Fibroblast of the aortic adventitia (primary cell): ENCODE measurements around the gene DAGLB. TPM values are rescaled to one million over a fixed set of nuclear protein-coding genes. Genes with fewer than 3 reads are reported as not detected.
"Not testable (repeated sequence)": the region's sequence is repeated elsewhere in the genome, so short reads cannot be mapped to it uniquely, and the experiment has no call there.

Experiments used
- DNase-seq: peaks from one replicate; pipeline ENCODE4 v3.0.0-alpha.2; 2010; ENCODE audit warnings: low read depth
- H3K4me3 ChIP-seq: 2 replicates; pipeline ENCODE4 v1.5.1; 2011; ENCODE audit warnings: low read depth, mild to moderate bottlenecking, control low read depth, low read length, moderate library complexity
- total RNA-seq: library from RNA; depleted of rRNA; stranded (reverse); fragments of >200 nt; gene quantifications from 2 replicates; pipeline ENCODE4 v1.2.3, GENCODE V29; 2012; ENCODE audit warnings: low replicate concordance
- TF ChIP-seq, protein P1 (sequence below): IDR thresholded peaks from 2 replicates; pipeline ENCODE4 v1.5.1; 2011; ENCODE audit warnings: mild to moderate bottlenecking, low read length, control low read depth, inconsistent platforms; ENCODE audit not compliant: insufficient read depth

Gene DAGLB
- total RNA-seq, 1 donor = 21.4 TPM

DNA sequence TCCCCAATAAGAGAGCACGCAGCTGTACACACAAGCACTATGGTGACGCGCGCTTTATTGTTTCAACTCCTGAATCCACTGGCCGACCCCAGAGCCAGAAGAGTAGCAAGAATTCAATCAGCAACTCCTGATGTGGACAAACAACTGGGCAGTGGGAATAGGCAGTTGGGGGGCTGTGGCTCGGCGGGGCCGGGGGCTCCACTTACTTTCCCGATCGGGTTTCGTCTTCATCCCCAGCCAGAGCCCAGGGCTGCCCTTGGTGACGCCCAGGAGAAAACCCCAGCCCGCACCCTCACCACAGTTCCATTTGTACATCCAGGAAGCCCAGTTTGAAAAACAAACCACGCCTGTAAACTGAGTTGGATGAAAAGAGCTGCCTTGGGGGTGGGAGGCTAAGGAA, 38.7 kb downstream of the DAGLB start:
- no peak for DNase-seq
- TF ChIP-seq, protein P1, sequence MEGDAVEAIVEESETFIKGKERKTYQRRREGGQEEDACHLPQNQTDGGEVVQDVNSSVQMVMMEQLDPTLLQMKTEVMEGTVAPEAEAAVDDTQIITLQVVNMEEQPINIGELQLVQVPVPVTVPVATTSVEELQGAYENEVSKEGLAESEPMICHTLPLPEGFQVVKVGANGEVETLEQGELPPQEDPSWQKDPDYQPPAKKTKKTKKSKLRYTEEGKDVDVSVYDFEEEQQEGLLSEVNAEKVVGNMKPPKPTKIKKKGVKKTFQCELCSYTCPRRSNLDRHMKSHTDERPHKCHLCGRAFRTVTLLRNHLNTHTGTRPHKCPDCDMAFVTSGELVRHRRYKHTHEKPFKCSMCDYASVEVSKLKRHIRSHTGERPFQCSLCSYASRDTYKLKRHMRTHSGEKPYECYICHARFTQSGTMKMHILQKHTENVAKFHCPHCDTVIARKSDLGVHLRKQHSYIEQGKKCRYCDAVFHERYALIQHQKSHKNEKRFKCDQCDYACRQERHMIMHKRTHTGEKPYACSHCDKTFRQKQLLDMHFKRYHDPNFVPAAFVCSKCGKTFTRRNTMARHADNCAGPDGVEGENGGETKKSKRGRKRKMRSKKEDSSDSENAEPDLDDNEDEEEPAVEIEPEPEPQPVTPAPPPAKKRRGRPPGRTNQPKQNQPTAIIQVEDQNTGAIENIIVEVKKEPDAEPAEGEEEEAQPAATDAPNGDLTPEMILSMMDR = no peak
- no peak overlapping the region for H3K4me3 ChIP-seq

DNA sequence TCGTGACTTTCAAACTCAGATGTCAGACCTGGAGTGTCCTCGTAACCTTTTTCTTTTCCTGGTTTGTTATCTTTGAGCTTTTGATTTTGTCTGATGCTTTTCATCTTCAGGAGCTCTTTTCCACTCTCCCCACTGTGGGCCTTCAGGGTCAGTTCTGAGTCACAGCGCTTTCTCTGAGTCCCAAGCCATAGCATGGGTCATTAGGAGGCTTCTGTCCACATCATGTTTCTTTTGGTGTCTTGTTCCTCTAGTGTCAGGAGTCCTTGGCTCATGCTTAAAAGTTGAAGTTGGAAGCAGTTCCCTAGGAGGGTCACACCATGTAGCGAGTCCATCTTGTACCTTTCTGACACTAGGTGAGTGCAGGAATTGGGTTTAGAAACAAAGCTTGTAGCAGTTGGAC, 40.3 kb downstream of the DAGLB start:
- TF ChIP-seq, protein P1 = no peak
- no peak for DNase-seq
- no peak overlapping the region for H3K4me3 ChIP-seq

DNA sequence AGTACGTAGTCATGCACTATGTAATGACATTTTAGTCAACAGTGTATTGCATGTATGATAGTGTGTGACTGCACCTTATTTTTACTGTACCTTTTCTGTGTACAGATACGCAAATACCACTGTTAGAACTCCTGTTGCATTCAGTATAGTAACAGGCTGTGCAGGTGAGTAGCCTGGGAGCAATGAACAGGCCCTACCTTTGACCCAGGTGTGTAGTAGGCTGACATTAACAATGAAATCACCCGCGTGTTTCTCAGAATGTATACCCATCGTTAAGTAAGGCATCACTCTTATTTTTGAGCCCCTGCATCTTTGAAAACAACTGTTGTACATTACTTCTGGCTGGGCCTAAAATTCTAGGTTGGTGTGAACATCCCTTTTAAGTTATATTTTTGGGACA, 41.6 kb downstream of the DAGLB start:
- TF ChIP-seq, protein P1 = no peak
- no peak for DNase-seq
- H3K4me3 ChIP-seq = no peak overlapping the region

DNA sequence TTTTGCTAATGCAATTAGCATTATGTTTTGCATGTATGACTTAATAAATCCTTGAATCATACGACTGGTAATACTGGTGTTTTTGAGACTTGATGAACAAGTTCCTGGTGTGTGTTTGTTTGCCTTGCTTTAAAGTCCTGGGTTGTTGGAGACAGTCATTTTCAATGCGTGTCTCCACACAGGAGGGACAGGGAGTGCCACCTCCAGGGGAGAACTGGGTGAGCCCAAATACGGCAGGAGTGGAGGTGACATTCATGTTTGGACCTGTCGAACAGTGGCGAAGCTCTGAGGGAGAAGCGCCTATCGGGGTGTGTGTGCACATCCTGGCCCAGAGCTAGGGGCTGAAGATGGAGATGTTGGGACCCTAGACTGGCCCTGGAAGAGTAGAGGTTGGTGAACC, 43.8 kb downstream of the DAGLB start:
- TF ChIP-seq, protein P1 = no peak
- H3K4me3 ChIP-seq = no peak overlapping the region
- DNase-seq = no peak

DNA sequence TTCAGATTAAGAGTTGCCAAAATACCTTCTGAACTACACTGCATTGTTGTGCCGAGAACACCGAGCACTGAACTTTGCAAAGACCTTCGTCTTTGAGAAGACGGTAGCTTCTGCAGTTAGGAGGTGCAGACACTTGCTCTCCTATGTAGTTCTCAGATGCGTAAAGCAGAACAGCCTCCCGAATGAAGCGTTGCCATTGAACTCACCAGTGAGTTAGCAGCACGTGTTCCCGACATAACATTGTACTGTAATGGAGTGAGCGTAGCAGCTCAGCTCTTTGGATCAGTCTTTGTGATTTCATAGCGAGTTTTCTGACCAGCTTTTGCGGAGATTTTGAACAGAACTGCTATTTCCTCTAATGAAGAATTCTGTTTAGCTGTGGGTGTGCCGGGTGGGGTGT, 45.0 kb downstream of the DAGLB start:
- no peak overlapping the region for H3K4me3 ChIP-seq
- TF ChIP-seq, protein P1 = no peak

DNA sequence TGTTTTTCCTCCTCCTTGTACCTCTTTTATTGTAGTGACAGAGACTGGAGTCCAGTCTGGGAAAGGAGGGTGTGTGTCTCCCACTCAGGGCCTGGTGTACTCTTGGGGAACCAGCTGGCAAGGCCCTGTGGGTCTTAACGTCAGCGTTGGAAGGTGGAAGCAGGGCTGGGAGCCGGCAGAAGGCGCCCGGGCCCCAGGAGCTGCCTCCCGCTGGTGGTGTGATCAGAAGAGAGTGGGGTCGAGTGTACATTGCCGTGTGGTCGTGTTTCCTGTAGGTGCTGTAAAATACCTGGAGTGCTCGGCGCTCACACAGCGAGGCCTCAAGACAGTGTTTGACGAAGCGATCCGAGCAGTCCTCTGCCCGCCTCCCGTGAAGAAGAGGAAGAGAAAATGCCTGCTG, 45.7 kb downstream of the DAGLB start:
- H3K4me3 ChIP-seq = no peak overlapping the region
- no peak for DNase-seq
- TF ChIP-seq, protein P1 = no peak

More for the DNA sequence above, 45.0 kb downstream of the DAGLB start:
- no peak for DNase-seq

DNA sequence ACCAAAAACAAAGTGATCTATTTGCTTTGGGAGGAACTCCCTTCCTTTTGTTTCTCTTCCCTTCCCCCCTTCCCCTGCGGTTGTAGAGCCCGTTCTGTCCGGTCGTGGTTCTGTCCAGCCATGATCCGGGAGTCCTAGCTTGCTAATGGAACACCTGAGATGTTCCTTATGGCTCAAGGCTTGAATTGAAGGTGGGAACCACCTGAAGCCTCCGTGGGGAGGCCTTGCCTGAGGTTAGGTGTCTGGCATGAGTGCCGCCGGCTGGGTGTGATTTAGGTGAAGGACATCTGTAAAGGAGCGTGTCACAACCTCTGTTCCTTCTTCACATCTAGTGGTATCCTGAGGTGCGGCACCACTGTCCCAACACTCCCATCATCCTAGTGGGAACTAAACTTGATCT, 46.2 kb downstream of the DAGLB start:
- H3K4me3 ChIP-seq = no peak overlapping the region
- DNase-seq = no peak
- TF ChIP-seq, protein P1 = no peak

DNA sequence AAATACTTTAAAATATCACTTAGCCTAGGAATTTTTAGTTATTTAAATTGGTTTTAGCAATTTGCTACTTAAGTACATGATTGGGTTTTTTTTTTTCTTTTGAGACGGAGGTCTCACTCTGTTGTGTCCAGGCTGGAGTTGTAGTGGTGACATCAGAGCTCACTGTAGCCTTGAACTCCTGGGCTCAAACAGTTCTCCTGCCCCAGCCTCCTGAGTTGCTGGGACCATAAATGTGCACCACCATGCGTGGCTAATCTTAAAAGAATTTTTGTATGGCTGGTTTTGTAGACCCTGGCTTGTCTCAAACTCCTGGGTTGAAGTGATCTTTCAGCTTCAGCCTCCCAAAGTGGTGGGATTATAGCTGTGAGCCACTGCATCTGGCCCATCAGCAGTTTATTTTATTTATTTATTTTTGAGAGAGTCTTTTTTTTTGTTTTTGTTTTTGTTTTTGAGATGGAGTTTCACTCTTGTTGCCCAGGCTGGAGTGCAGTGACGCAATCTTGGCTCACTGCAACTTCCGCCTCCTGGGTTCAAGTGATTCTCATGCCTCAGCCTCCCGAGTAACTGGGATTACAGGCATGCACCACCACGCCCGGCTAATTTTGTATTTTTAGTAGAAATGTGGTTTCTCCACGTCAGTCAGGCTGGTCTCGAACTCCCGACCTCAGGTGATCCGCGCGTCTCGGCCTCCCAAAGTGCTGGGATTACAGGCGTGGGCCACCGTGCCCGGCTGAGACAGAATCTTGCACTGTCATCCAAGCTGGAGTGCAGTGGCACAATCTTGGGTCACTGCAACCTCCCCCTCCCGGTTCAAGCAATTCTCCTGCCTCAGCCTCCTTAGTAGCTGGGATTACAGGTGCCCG, 47.3 kb downstream of the DAGLB start:
- not testable (repeated sequence) for DNase-seq, H3K4me3 ChIP-seq
